Osteocyte (in vitro differentiated cells): ENCODE measurements around the gene MYT1. TPM values are rescaled to one million over a fixed set of nuclear protein-coding genes. Genes with fewer than 3 reads are reported as not detected.
A peak's percentile ranks its signal among the peaks of the same experiment; 100 is the strongest.

ENCODE experiments used
- DNase-seq: peaks from one replicate; pipeline ENCODE4 v3.0.0; 2021; ENCODE audit warnings: mixed read lengths; ENCODE audit not compliant: unreplicated experiment; ENCODE audit errors: extremely low spot score
- H3K27ac Mint-ChIP-seq: one replicate; pipeline ENCODE4 v1.8.0; 2021; ENCODE audit warnings: mild to moderate bottlenecking, mixed read lengths; ENCODE audit not compliant: unreplicated experiment
- H3K27me3 Mint-ChIP-seq: one replicate; pipeline ENCODE4 v1.8.0; 2021; ENCODE audit warnings: mixed read lengths; ENCODE audit not compliant: unreplicated experiment
- H3K36me3 Mint-ChIP-seq: one replicate; pipeline ENCODE4 v1.8.0; 2021; ENCODE audit warnings: mixed read lengths; ENCODE audit not compliant: unreplicated experiment
- H3K4me1 Mint-ChIP-seq: one replicate; pipeline ENCODE4 v1.8.0; 2021; ENCODE audit warnings: mixed read lengths; ENCODE audit not compliant: unreplicated experiment
- H3K4me3 Mint-ChIP-seq: one replicate; pipeline ENCODE4 v1.8.0; 2021; ENCODE audit warnings: mild to moderate bottlenecking, moderate library complexity, mixed read lengths; ENCODE audit not compliant: unreplicated experiment
- H3K9me3 Mint-ChIP-seq: one replicate; pipeline ENCODE4 v1.8.0; 2021; ENCODE audit warnings: mixed read lengths; ENCODE audit not compliant: unreplicated experiment
- CTCF ChIP-seq: fragments of 200-600 bp; sonication (generic); IDR thresholded peaks from 2 replicates; pipeline ENCODE4 v1.5.0; 2021; ENCODE audit warnings: antibody characterized with exemption, mild to moderate bottlenecking, moderate library complexity
- total RNA-seq: library from RNA; stranded (reverse); gene quantifications from 2 replicates; pipeline ENCODE4 v1.2.1, GENCODE V29; 2021

Gene MYT1
- total RNA-seq, 1 donor from 2014 or later, result not detected

GRCh38 chr20:64242797-64243475 lies 78.7 kb downstream of the MYT1 start:
- no peak for DNase-seq
- no peak overlapping the region for H3K27ac Mint-ChIP-seq

GRCh38 chr20:64244281-64244805 lies 80.1 kb downstream of the MYT1 start:
- Mint-ChIP-seq H3K36me3 (no peaks in the 10 kb centered on the region), H3K9me3 (no peaks in the 10 kb centered on the region), H3K4me1 (no peaks in the 10 kb centered on the region), H3K27me3 (peaks cover 52% of the 10 kb centered on the region), H3K4me3 (no peak overlapping the region), H3K27ac (no peak overlapping the region)
- DNase-seq, result no peak
- no peak for TF ChIP-seq CTCF

More at GRCh38 chr20:64242797-64243475, 78.7 kb downstream of the MYT1 start:
- no peak for TF ChIP-seq CTCF
- Mint-ChIP-seq H3K27me3 (peaks cover 49% of the 10 kb centered on the region), H3K9me3 (no peaks in the 10 kb centered on the region), H3K4me1 (no peaks in the 10 kb centered on the region), H3K4me3 (no peak overlapping the region), H3K36me3 (no peaks in the 10 kb centered on the region)

GRCh38 chr20:64244870-64245603 lies 80.8 kb downstream of the MYT1 start:
- H3K27me3 Mint-ChIP-seq, result peaks cover 58% of the 10 kb centered on the region
- H3K4me1 Mint-ChIP-seq, result no peaks in the 10 kb centered on the region
- no peak overlapping the region for H3K4me3 Mint-ChIP-seq
- H3K9me3 Mint-ChIP-seq, result no peaks in the 10 kb centered on the region
- DNase-seq, result no peak
- no peak for TF ChIP-seq CTCF
- no peak overlapping the region for H3K27ac Mint-ChIP-seq
- H3K36me3 Mint-ChIP-seq, result no peaks in the 10 kb centered on the region

- no peaks in the 10 kb centered on the region for H3K36me3 Mint-ChIP-seq
- H3K4me1 Mint-ChIP-seq, result no peaks in the 10 kb centered on the region
- no peak overlapping the region for H3K27ac Mint-ChIP-seq
- no peak for TF ChIP-seq CTCF
- peak; percentile 82 for DNase-seq
- H3K4me3 Mint-ChIP-seq, result no peak overlapping the region
- no peaks in the 10 kb centered on the region for H3K9me3 Mint-ChIP-seq
- H3K27me3 Mint-ChIP-seq, result peaks cover 62% of the 10 kb centered on the region
Observed at GRCh38 chr20:64245746-64246595, 81.7 kb downstream of the MYT1 start.
